H7 (cell line): Measurements from ENCODE around the gene PTPRD. TPM values are rescaled to one million over a fixed set of nuclear protein-coding genes. Genes with fewer than 3 reads are reported as not detected.
"Not testable (repeated sequence)": the region's sequence is repeated elsewhere in the genome, so short reads cannot be mapped to it uniquely, and the experiment has no call there.

Experiments
- DNase-seq: peaks from one replicate; pipeline ENCODE4 v3.0.0; 2012
- H3K27me3 ChIP-seq: 2 replicates; pipeline ENCODE4 v1.6.0; 2011; ENCODE audit warnings: mild to moderate bottlenecking, low read length; ENCODE audit not compliant: control insufficient read depth, insufficient read depth
- H3K36me3 ChIP-seq: replicated peaks from 2 replicates; pipeline ENCODE4 v1.5.1; 2011; ENCODE audit warnings: low read length; ENCODE audit not compliant: control insufficient read depth, insufficient read depth
- H3K4me3 ChIP-seq: 2 replicates; pipeline ENCODE4 v1.5.1; 2011; ENCODE audit warnings: low read depth, mild to moderate bottlenecking, control low read depth, low read length, moderate library complexity; ENCODE audit not compliant: insufficient read depth
- total RNA-seq: library from RNA; depleted of rRNA; stranded (reverse); fragments of >200 nt; shearing (Covaris generic); gene quantifications from 2 replicates; pipeline ENCODE4 v1.2.3, GENCODE V29; 2014

PTPRD gene
- total RNA-seq, 1 experiment from 2014 or later = 21.5 TPM

GRCh38 chr9:10562581-10563343, 50.0 kb downstream of the PTPRD start:
- H3K36me3 ChIP-seq = no peaks in the 10 kb centered on the region
- H3K4me3 ChIP-seq = no peak overlapping the region
- no peaks in the 10 kb centered on the region for H3K27me3 ChIP-seq
- DNase-seq = no peak

- no peak for DNase-seq
- Histone ChIP-seq H3K36me3 (no peaks in the 10 kb centered on the region), H3K27me3 (no peaks in the 10 kb centered on the region), H3K4me3 (no peak overlapping the region)
Measured at GRCh38 chr9:10548348-10548747, 64.5 kb downstream of the PTPRD start.

- no peak for DNase-seq
- no peaks in the 10 kb centered on the region for H3K27me3 ChIP-seq
- H3K36me3 ChIP-seq = no peaks in the 10 kb centered on the region
- H3K4me3 ChIP-seq = no peak overlapping the region
Measured at GRCh38 chr9:10538073-10538472, 74.7 kb downstream of the PTPRD start.

- Histone ChIP-seq H3K4me3 (no peak overlapping the region), H3K36me3 (no peaks in the 10 kb centered on the region), H3K27me3 (no peaks in the 10 kb centered on the region)
- DNase-seq = no peak
Measured at GRCh38 chr9:10534850-10535249, 78.0 kb downstream of the PTPRD start.

GRCh38 chr9:10525972-10526371, 86.8 kb downstream of the PTPRD start:
- peak; percentile 2 for DNase-seq
- Histone ChIP-seq H3K36me3 (no peaks in the 10 kb centered on the region), H3K27me3 (no peaks in the 10 kb centered on the region), H3K4me3 (no peak overlapping the region)

- Histone ChIP-seq H3K4me3 (no peak overlapping the region), H3K36me3 (no peaks in the 10 kb centered on the region), H3K27me3 (no peaks in the 10 kb centered on the region)
- no peak for DNase-seq
Measured at GRCh38 chr9:10523164-10523563, 89.6 kb downstream of the PTPRD start.

GRCh38 chr9:10512144-10512543, 100.7 kb downstream of the PTPRD start:
- H3K27me3 ChIP-seq = no peaks in the 10 kb centered on the region
- no peak overlapping the region for H3K4me3 ChIP-seq
- DNase-seq = no peak
- H3K36me3 ChIP-seq = no peaks in the 10 kb centered on the region

- DNase-seq = no peak
- no peaks in the 10 kb centered on the region for H3K36me3 ChIP-seq
- no peaks in the 10 kb centered on the region for H3K27me3 ChIP-seq
- H3K4me3 ChIP-seq = no peak overlapping the region
Measured at GRCh38 chr9:10488937-10489336, 123.9 kb downstream of the PTPRD start.

- Histone ChIP-seq H3K27me3 (no peaks in the 10 kb centered on the region), H3K4me3 (no peak overlapping the region), H3K36me3 (no peaks in the 10 kb centered on the region)
- peak; percentile 7 for DNase-seq
Measured at GRCh38 chr9:10479172-10479571, 133.6 kb downstream of the PTPRD start.

- DNase-seq, H3K4me3 ChIP-seq, H3K36me3 ChIP-seq, H3K27me3 ChIP-seq: not testable (repeated sequence)
Measured at GRCh38 chr9:10449201-10449617, 163.6 kb downstream of the PTPRD start.

GRCh38 chr9:10447036-10447435, 165.8 kb downstream of the PTPRD start:
- no peak for DNase-seq
- Histone ChIP-seq H3K4me3 (no peak overlapping the region), H3K36me3 (no peaks in the 10 kb centered on the region), H3K27me3 (no peaks in the 10 kb centered on the region)

- no peak overlapping the region for H3K4me3 ChIP-seq
- no peaks in the 10 kb centered on the region for H3K36me3 ChIP-seq
- no peaks in the 10 kb centered on the region for H3K27me3 ChIP-seq
- DNase-seq = no peak
Measured at GRCh38 chr9:10443868-10444204, 169.0 kb downstream of the PTPRD start.

- no peak for DNase-seq
- no peaks in the 10 kb centered on the region for H3K27me3 ChIP-seq
- H3K4me3 ChIP-seq = no peak overlapping the region
Measured at GRCh38 chr9:10443181-10443867, 169.5 kb downstream of the PTPRD start.

GRCh38 chr9:10438955-10439354, 173.8 kb downstream of the PTPRD start:
- no peak for DNase-seq

More at GRCh38 chr9:10443181-10443867, 169.5 kb downstream of the PTPRD start:
- no peaks in the 10 kb centered on the region for H3K36me3 ChIP-seq

GRCh38 chr9:10436756-10437155, 176.0 kb downstream of the PTPRD start:
- DNase-seq = no peak
- H3K27me3 ChIP-seq = no peaks in the 10 kb centered on the region
- H3K4me3 ChIP-seq = no peak overlapping the region
- H3K36me3 ChIP-seq = no peaks in the 10 kb centered on the region

More at GRCh38 chr9:10438955-10439354, 173.8 kb downstream of the PTPRD start:
- no peak overlapping the region for H3K4me3 ChIP-seq
- no peaks in the 10 kb centered on the region for H3K27me3 ChIP-seq
- H3K36me3 ChIP-seq = no peaks in the 10 kb centered on the region
